HG03342 (cell line): ENCODE results near the gene MEF2C.

Experiments
- ATAC-seq: cut with Tn5 transposase; IDR thresholded peaks from one replicate; pipeline ENCODE4 v1.9.1; 2021; ENCODE audit warnings: mild to moderate bottlenecking, moderate library complexity; ENCODE audit not compliant: unreplicated experiment

MEF2C gene

DNA sequence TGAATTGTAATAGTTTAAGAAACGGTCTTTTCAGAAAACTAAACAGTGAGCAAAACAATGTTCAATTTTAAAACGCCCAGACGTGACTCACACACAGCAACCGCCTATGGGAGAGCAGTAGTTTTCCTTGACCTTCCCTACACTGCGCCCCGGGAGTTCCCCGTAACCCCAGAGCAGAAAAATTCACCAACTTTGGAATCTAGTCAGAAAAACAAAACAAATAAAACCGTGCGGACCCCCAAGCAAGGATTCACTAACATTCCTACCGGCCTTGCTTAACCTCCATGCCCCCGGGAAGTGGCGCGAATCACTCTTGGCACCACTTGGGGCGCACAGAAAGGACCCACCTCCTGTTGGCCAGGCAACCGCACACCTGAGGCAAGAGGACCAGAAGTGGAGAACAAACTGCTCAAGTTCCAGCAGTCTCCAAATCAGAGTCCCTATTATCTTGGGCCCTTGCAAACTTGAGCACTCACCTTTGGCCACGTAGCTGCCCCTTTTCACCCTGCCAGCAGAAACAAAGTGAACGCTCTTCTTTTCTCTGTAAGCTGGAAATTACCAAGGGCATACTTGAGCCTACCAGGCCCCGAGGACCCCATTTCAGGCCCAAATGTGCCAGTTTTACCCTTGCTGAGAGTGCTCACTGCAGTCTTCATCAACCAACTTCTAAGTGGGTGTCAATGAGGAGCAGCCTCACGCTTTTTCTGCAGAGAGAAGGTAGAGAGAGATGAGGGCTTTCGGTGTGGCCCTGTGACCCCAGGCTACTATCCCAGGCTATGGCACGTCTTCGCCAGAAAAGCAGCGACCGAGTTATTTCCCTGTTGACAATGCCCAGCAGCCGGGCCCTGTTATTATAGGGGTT is 189.7 kb downstream of the MEF2C start:
- ATAC-seq = no peak

GRCh38 chr5:88691945-88692868 is 190.8 kb downstream of the MEF2C start:
- ATAC-seq = no peak

DNA sequence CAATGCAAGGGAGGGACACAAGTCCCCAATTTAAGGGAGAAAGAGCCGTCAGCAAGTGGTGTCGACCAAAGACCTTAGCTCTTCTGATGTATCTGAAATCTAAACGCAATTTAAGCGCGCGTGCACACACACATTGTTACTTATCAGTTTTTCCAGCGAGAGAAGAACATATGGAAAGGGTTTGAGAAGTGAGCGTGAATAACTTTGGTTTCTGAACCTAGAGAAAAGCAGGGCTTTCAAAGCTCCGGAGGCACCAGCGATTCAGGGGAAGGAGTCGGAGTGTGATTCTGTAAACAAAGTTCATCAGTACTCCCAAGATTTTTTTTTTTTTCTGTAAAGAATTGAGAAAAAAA is 191.8 kb downstream of the MEF2C start:
- ATAC-seq = peak; percentile 11

DNA sequence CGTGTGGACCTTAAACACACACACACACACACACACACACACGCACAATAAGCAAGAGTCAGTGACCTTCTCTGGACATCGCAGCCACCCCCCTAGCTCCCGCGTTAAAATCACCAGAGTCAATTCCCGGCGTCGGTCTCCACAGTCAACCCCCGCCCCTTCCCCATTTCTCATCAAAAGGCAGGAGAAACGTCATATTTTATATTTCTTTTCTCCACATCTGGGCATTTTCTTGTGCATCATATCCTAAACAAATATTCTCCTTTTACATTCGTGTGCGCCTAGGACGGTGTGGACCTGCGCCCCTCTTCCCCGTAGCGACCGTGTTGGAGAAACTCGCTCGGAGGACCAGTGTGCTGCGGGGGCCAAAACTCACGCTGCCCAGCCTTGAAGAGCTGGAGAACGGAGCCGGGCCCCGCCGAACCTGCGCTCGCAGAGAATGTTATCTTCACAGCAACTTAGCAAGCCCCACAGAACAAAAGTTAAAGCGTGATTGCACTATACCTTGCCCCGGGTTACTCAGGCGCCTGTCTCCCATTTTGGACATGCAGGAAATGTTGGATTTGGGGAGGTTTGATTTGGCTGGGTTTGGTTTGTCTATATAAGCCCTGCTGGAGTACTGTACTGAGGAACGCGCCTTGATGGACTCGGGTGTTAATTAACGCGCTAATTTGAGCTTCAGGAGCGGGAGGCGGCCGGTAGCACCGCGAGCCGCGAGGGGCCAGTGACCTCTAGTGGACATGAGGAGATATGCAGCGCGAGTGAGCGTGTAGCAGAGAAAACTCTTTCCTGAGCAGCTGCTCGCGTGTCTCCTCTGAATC is 192.4 kb downstream of the MEF2C start:
- peak; percentile 79 for ATAC-seq

- no peak for ATAC-seq
These were observed 193.1 kb downstream of the MEF2C start for GRCh38 chr5:88689668-88690408.

GRCh38 chr5:88688984-88689667 is 193.9 kb downstream of the MEF2C start:
- no peak for ATAC-seq

GRCh38 chr5:88688156-88688983 is 194.6 kb downstream of the MEF2C start:
- ATAC-seq = no peak

- ATAC-seq = no peak
These were observed 195.5 kb downstream of the MEF2C start for GRCh38 chr5:88687373-88687911.

DNA sequence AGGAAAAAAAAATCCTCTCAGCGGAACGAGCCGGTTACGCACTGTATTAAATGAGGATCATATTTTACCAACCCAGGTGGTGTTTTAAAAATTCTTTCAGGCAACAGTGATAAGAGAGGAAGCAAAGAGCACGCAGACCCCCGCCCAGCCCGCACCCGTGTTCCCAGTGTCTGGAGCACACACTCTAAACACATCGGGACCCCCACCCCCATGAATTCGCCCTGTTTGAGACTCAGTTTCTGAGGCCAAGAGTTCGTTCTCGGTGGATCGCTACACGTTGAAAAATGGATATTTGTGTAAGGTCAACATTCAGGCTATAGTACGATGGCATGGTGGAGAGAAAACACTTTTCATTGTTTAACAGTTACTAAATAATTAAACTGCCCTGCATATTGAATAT is 196.3 kb downstream of the MEF2C start:
- ATAC-seq = no peak

DNA sequence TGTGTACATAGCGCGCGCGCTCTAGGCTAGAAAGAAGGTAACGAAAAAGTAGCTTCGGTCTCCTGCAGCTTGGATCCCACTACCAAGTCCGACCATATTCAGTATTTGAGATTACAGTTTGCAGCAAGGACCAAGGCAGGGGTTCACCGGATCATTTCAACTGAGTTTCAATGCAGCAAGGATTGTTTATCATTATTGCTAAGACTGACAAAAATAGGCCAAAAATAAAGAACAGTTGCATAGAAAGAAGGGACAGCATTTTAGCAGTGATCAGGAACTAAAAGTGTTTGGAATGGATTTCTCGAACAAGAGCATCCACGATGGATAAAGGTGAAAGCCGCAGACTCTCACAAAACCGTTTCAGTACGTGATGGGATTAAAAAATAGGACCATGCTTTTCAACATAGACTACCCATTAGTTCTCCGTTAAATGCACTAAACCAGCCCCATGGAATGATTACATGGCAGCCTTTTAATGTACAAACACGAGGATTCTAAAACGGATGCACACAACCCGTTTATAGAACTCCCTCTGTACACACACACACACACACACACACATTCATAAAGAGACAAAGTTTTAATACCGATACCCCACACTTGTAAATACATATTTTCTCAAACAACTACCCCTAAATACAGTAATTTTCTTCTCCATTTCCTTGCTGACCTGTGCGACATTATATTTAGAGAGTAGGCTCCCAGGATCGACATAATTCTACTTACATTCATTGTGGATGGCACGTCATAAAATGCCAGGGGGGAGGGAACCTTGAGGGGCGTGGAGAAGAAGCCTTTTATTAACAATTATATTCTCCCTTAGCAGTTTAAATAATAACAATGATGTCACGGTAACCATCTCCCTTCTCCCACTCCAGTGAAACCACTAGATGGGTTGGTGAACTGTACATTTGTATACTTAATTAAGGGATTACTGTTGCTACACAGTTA is 197.1 kb downstream of the MEF2C start:
- no peak for ATAC-seq

DNA sequence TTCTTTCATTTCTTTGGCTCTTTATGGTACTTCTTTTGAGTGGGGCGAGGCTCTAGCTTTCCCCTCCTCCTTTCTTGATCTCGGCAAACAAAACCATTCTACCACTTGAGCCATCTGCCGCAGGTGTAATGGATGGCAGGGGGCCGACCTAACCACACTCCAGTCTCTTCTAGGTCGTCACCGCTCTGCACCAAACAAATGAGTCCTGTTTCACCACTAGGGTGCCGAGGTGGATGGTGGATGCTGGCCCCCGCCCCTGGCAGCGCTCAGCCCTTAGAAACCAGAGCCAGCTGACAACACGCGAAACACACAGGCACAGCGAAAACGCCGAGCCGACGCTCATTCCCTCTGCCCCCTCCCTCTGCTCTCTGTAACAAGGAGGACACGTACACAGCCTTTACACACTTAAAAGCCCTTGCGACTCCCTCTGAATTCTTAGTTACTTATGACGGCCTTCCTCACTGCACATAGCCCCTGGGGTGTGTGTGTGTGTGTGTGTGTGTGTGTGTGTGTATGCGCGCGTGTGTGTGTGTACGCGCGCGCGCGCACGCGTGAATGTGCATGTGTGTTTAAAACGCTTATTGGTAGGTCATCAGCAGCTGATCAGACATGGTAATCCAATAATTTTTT is 199.4 kb downstream of the MEF2C start:
- peak; percentile 62 for ATAC-seq

DNA sequence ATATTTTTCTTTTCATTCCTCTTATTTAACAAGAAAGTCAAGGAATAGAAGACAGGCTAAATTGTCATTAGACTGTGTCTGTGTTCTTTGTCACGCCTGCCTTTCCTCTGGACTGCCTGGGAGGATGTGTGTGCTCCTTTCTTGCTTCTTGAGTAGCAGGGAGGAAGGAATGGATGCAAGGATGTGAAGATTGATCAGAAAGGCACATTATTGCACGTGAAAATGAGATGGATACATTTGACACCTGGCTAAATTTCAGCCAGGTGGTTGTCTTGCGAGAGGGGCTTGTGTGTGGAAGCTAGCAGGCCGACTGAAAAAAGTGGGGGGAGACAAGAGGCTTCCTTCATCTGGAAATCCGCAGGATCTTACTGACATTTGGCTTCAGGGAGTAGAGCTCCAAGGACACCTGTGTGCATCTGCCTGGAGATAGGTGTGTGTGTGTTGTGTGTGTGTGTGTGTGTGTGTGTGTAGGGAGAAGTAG is 200.1 kb downstream of the MEF2C start:
- ATAC-seq = no peak

DNA sequence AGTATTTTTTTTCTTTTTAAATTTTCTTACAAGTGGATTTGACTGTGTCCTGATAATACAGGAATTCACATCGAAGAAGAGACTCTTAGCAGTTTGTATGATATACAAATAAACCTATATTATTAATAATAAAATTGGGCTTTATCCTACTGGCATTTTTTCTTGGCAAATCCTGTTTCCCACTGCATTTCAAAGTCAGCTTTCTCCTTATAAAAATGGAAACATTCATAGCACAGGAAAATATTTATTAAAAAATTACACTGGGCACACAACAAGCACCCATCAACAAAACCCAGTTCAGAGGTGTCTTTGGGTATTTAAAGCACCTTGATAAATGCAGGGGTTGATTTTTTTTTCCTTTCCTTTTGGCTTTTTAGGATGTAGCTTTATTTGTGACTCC is 200.9 kb downstream of the MEF2C start:
- no peak for ATAC-seq

DNA sequence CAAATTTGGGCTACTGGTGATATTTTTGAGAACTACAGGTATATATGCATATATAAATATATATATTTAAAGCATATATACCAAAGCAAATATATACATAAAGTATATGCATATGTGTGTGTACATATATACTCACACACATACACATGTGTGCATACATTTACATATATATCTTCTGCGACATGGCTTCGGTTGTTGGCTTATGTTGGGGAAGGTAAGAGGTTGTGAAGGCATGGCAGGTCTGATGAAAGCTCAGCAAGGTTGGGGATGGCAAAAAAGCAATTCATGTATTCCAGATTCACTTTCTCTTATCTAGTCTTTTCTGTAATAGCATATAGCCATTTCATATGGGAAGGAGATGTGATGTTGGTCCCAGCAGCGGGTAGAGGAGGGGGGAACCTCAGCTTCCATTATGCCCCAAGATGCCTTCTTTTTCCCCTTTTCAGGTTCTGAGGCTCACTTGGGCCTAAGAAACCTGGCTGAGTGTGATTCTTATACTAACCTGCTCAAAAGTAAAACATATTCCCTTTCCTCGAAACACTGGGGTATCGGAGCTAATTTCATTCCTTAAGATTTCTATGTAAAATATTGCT is 201.7 kb downstream of the MEF2C start:
- ATAC-seq = no peak

GRCh38 chr5:88680253-88681132 is 202.5 kb downstream of the MEF2C start:
- ATAC-seq = peak; percentile 81

GRCh38 chr5:88679638-88680037 is 203.3 kb downstream of the MEF2C start:
- no peak for ATAC-seq
